HTR-8/SVneo (cell line): ENCODE results near the gene ZNF606.
"Not testable (repeated sequence)": the region's sequence is repeated elsewhere in the genome, so short reads cannot be mapped to it uniquely, and the experiment has no call there.

Source experiments
- DNase-seq: peaks from one replicate; pipeline ENCODE4 v3.0.0; 2011; ENCODE audit warnings: low spot score, mixed read lengths; ENCODE audit not compliant: insufficient read length
- FAIRE-seq: peaks from 2 replicates; lab custom pipeline; 2011; peaks lifted over from hg19 to GRCh38; lab: Jason Lieb, UNC

Gene ZNF606

GRCh38 chr19:58014141-58014540, 11.5 kb upstream of the ZNF606 start:
- no peak for DNase-seq
- no peak for FAIRE-seq

- FAIRE-seq: no peak
Measured at GRCh38 chr19:58010507-58010906, 7.9 kb upstream of the ZNF606 start.

GRCh38 chr19:58009666-58010301, 7.2 kb upstream of the ZNF606 start:
- DNase-seq: peak; percentile 30
- no peak for FAIRE-seq

More at GRCh38 chr19:58010507-58010906, 7.9 kb upstream of the ZNF606 start:
- no peak for DNase-seq

DNA sequence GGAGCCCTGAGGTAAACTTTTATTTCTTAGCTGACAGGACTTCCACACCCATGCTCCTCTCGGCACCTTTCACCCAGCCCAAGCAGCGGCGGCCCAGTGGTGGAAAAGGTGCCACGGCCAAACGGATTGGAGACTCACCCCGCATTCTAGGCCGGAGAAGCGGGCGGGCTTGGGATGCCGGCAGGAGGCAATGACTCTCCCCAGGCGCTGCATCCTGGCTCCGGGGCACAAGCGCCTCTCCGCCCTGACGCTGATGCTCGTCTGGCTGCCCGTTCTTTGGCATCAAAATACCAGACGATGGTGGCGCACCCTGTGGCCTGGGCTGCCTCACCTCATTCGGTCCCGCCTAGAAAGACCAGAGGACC, 6.7 kb upstream of the ZNF606 start:
- DNase-seq (no peak), FAIRE-seq (no peak)

- not testable (repeated sequence) for FAIRE-seq, DNase-seq
Measured at GRCh38 chr19:58008877-58009276, 6.3 kb upstream of the ZNF606 start.

GRCh38 chr19:58007285-58007684, 4.7 kb upstream of the ZNF606 start:
- no peak for FAIRE-seq
- DNase-seq: no peak

DNA sequence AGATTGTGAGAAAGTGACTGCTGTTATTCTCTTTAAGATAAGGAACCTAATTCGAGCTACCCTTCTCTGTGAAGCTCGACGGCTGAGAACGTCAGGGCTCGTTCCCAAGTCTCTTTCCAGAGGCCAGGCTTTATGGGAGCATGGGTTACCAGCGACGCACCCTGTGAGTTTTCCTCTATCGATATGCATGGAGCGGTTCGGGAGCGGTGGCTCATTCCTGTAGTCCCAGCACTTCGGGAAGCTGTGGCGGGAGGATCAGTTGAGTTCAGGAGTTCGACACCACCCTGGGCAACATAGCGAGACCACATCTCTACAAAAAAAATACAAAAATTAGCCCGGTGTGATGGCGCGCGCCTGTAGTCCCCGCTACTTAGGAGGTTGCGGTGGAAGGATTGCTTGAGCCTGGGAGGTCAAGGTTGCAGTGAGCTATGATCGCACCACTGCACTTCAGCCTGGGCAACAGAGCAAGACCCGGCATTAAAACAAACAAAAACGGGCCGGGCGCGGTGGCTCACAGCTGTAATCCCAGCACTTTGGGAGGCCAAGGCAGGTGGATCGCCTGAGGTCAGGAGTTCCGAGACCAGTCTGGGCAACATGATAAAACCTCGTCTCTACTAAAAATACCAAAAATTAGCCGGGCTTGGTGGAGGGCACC, 681 bp upstream of the ZNF606 start:
- no peak for FAIRE-seq

DNA sequence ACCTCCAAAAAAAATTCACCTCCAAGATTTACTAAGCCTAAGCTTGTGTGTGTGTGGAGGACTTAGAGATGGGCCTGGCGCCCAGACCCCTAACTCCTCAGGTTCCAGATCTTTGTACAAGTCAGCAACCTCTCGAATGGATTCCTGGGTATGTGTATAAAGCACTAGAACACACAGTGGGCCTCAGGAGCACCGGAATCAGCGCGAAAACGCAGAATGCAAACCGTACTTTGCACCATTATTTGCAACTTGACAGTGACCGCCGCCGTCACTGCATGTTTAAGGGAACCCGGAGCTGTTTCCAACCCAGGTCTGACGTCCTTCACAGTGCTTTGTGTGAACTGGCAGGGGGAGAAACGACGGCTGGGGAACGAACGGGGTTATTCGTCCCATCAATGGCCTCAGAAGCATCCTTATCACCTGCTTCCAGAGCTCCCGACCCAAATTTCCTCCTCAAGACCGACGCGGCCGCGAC, 688 bp downstream of the ZNF606 start:
- no peak for DNase-seq

More for the DNA sequence above, 681 bp upstream of the ZNF606 start:
- DNase-seq: no peak

GRCh38 chr19:58000677-58001076, 1.9 kb downstream of the ZNF606 start:
- no peak for FAIRE-seq
- DNase-seq: no peak

More for the DNA sequence above, 688 bp downstream of the ZNF606 start:
- no peak for FAIRE-seq

DNA sequence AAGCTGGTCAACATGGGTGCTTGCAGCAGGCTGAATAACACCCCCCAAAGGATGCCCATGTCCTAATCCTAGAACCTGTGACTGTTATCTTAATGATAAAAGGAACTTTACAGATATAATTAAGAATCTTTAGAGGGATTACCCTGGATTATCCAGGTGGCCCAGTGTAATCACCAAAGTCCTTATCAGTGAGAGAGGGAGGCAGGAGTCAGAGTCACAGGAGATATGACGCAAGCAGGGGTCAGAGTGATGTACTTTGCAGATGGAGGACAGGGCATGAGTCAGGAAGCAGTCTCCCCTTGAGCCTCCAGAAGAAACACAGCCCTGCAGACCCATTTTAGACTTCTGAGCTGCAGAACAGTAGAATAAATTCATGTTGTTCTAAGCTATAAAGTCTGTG, 9.8 kb downstream of the ZNF606 start:
- FAIRE-seq (no peak), DNase-seq (no peak)

- FAIRE-seq: no peak
Measured at GRCh38 chr19:57978586-57979289, 23.9 kb downstream of the ZNF606 start.

DNA sequence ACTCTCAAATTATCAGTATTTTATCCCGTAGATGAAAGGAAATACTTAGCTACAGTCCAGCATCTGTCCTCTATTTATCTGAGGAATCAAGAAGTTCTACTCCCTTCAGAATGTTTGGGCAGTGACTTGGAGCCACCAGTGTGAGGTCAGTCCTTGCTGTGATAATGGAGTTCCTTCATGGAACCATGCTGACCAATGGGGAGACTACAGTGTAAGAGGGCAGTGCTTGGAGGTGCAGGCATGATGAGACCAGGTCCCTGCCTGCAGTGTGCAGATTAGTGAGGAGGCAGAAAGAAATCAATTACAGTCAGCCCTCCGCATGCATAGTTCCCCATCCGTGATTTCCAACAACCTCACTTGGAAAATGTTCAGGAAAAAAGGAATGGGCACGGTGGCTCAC, 28.2 kb downstream of the ZNF606 start, which contains the start of gene C19orf18:
C19orf18 (minus strand) TSS at position 101 of the 400 bp plus-strand sequence. CDS start 102 bp downstream, outside the sequence.
- FAIRE-seq: no peak
- DNase-seq: no peak

More at GRCh38 chr19:57978586-57979289, 23.9 kb downstream of the ZNF606 start:
- DNase-seq: no peak

- FAIRE-seq: no peak
- no peak for DNase-seq
Measured at GRCh38 chr19:57964761-57965160, 37.9 kb downstream of the ZNF606 start.

DNA sequence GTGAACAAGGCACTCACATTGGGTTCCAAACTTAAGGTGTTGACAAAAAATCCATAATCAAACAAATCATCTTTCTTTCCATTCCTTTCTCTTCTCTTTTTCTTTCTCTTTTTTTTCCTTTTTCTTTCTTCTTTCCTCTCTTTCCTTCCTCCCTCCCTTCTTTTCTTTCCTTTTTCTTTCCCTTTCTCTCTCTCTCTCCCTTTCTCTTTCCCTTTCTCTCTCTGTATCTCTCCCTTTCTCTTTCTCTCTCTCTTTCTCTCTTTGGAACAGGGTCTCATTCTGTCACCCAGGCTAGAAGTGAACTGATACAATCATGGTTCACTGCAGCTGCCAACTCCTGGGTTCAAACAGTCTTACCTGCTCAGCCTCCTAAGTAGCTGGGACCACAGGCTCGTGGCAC, 40.8 kb downstream of the ZNF606 start:
- no peak for DNase-seq
- FAIRE-seq: no peak

- DNase-seq: no peak
- no peak for FAIRE-seq
Measured at GRCh38 chr19:57954996-57955395, 47.6 kb downstream of the ZNF606 start.

GRCh38 chr19:57949702-57950101, 52.9 kb downstream of the ZNF606 start:
- FAIRE-seq (no peak), DNase-seq (no peak)

DNA sequence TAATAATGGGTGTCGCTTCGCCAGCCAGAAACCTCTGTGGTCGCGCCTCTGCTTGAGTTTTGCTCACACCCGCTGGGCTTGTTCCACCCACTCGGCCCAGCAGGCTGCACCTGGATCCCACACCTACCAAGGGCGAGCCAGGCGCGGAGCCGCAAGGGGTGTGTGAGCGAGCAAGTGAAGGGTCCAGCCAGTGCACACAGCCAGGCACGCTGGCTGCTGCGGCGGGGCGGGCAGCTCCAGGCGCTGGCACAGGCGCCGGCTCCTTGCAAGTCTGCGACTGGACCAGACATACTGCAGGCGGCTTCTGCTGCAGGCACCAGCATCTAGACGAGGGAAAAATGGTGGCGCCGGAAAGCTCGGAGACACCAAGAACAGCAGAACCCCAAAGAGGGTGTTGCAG, 53.3 kb downstream of the ZNF606 start:
- DNase-seq (no peak), FAIRE-seq (no peak)

GRCh38 chr19:57947419-57948134, 55.0 kb downstream of the ZNF606 start, which contains the start of gene ZNF256:
Gene ZNF256 (minus strand): TSS chr19:57947706. CDS start chr19:57947474, 232 bp downstream.
- FAIRE-seq (peak; percentile 99), DNase-seq (peak; percentile 97)

DNA sequence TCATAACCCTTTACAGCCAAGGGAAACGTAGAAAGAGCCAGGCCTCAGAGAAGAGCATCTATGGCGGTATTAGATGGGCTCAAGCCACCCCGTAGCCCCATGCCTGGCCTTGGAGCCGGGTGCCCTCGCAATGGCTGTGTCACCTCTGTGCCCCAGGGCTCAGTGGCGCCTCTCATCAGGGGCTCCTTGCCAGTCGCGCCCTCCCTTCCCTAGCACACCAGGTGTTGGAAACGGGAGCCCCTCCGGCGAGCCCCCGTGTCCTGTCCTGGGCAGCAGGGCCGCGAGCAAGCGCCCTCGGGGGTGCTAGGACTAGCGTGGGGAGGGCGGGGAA, 55.6 kb downstream of the ZNF606 start:
- DNase-seq: no peak
- no peak for FAIRE-seq

GRCh38 chr19:57946316-57946715, 56.3 kb downstream of the ZNF606 start:
- DNase-seq (no peak), FAIRE-seq (no peak)
